Activated CD8-positive, alpha-beta memory T cell treated with anti-CD3 and anti-CD28 coated beads for 1 hour (primary cell): ENCODE data around the gene YRDC.
"Not testable (repeated sequence)": the region's sequence is repeated elsewhere in the genome, so short reads cannot be mapped to it uniquely, and the experiment has no call there.

ENCODE experiments used
- DNase-seq, 2 donors: peaks; one replicate each; pipeline ENCODE4 v3.0.0-alpha.2; 2020; ENCODE audit warnings: low read depth in 1 of 2; ENCODE audit errors: extremely low read depth in 1 of 2

Gene YRDC

GRCh38 chr1:37776946-37777516 is 31.0 kb downstream of the YRDC start:
- DNase-seq: no peak

GRCh38 chr1:37771440-37771839 is 36.6 kb downstream of the YRDC start:
- DNase-seq: not testable (repeated sequence)

DNA sequence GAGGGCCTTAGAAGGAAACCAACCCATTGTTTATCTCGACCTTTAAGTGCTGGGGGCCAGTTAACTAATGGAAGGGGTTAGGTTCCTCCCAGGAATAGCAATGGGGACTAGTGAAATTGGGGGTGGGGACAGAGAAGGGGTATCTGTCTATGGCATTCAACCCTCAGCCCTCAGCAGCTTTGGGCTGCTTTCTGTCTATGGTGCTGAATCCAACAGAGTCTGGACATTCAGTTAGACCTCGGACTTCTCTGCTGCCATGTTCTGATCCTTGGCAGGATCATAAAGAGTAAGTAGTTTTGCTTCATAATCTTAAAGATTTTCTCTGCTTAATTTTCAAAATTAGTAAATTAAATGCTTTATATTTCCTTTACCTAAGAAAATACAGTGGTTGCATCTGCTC is 40.5 kb downstream of the YRDC start:
- DNase-seq: no peak

- DNase-seq: no peak
Measured at GRCh38 chr1:37765916-37766664, 41.9 kb downstream of the YRDC start.

DNA sequence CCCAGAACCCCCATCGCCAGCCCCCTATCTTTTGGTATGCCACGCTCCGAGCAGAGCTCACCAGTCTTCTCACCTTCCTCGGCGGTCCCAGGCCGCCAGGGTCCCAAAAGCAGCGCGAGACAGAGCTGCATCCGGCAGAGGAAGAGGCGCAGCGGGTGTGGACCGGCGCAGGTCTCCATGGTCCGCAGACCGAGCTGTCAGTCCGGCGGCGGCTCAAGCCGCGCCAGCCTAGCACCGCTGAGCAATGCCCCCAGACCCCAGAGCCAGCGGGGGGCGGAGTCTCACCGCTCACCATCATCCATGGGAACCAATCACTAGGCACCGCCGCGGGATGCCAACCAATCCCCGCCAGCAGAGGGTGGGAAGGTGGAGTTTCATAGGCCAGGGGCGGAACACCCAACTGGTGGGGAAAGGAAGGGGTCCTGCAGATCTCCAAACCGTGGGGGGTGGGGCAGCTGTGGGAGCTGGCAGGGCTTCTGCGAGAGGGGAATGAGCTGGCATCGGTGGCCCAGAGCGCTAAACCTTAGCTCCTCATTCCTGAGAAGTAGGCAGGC is 43.0 kb downstream of the YRDC start, which contains the start of gene EPHA10:
EPHA10 (minus strand) TSS at position 233 of the 554 bp plus-strand sequence; CDS start at position 179, 54 bp downstream.
- no peak for DNase-seq

DNA sequence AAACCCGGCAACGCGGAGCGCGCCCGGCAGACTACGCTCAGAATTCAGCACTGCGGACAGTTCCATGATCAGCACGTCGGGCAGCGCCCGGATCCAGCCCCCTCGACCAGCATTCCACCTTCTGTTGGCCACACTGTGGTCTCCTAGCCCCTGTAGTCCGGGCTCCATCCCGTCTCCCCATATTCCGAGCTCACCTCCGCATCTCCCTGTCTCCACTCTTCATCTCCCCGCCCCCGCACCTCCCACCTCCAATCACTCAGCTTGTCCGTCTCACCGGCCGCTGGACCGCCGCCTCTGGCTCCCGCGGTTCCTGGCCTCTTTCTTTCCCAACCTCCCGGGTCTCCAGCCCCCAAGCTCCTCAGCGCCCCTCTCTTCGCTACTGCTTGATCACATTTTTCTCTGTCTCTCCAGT is 43.6 kb downstream of the YRDC start:
- DNase-seq: no peak

DNA sequence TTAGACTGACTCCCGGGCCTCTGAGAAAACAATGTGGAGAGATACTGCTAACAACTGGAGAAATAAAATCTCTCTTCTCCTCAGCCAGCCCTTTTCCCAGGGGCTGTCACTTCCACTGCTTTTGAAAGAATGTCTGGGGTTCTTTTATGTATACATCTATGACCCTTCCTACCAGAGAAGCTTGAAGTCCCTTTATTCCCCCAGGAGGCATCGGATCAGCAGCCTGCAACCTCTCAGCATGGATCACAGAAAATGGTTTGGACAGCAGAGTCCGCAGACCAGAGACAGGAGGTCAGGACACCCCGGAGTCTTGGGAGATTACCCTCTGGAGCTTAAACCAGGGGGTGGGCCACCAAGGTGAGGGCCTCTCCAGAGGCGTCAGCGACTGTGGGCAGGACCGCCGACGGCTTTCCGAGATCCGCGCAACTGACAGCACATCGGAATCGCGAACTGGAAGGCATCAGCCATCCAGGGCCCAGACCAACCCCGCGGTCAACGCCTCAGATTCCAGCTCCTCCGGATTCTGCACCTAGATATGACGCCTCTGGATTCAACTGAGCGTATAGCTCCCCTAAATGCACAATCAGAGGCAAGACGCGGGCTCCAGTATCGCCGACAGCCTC is 44.1 kb downstream of the YRDC start:
- no peak for DNase-seq

GRCh38 chr1:37762516-37762915 is 45.5 kb downstream of the YRDC start:
- DNase-seq: no peak

DNA sequence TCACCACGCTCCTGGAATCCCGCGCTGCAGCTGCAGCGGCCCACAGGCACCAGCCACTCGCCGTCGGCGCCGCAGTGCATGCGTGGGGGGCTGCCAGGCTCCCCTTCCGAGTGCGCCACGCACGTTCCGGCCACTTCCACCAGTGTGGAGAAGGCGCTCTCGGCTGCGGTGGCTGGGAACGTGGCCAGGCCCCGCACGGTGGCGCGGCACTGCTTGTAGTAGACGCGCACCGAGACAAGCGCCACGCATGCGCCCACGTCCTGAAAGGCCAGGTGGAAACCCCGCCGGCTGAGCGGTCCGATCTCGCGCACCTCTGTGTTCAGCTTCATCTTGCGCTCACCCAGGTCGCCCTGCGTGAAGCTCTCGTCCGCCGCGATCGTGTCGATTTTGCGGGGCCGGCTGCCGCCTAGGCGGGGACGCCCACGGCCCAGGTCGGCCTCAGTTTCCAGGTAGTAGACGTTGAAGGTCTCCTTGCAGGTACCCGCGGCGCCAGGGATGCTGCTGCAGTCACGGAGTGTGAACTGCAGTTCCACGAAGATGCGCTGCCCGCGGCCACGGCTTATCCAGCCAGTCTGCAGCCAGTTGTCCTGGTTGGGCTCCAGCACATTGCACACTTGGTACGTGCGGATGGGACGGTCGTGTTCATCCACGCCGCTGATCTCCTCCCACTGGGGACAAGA is 46.5 kb downstream of the YRDC start:
- no peak for DNase-seq

GRCh38 chr1:37759451-37759850 is 48.6 kb downstream of the YRDC start:
- DNase-seq: no peak

DNA sequence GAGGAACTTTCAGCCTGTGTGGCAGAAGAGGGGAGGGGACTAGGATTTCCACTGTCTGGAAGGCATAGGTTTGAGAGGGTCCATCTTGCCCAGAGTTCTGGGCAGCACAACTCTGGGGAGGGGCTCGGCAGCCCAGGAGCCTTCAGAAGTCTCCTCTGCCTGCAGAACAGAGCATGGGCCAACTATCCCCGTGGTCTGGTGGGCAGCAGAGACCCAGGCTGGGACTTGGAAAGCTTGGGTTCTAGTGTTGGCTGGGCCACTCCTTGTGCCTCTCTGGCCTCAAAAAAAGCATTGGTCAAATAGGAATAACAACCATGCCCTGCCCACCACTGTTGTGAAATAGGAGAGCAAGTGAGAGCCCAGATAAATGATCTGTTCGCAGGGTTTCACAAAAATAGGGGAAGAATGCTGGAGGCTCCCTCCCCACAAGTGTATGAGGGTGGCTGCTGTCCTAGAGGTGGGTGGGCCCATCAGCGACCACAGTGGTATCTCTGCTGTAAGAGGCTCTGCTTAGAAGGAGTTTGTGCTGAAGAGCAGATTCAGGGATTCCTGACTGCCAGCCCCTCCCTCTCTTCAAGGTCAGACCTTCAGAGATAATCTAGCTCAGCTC is 52.0 kb downstream of the YRDC start:
- no peak for DNase-seq

DNA sequence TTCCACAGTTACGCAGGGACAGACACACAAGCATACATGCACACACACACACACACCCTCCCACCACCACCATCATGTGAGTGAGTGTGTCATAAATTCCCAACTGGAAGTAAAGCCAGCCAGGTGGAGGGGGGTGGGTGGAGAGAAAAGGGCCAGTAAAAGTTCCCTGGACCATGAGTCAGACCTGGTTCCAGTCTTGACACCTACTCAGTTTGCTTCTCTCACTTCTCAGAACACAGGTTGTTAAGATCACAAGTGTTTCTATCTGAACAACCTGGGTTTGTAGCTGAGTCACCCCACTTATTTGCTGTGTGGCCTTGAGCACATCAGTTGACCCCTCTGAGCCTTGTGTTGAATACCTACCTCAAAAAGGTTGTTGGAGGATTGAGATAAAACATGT is 52.7 kb downstream of the YRDC start:
- DNase-seq: no peak

GRCh38 chr1:37753473-37754321 is 54.3 kb downstream of the YRDC start:
- DNase-seq: no peak
